SK-N-SH treated with all-trans-retinoic acid at 6 μM for 48 hours (cell line): ENCODE measurements around the gene SLC39A1.

Experiments
- CSRNP3 ChIP-seq: fragments of 250-450 bp; sonication (Bioruptor Pico); IDR thresholded peaks from 2 replicates; pipeline ENCODE4 v1.5.1; 2021; ENCODE audit warnings: mild to moderate bottlenecking, moderate library complexity
- PATZ1 ChIP-seq: fragments of 250-450 bp; sonication (Bioruptor Pico); IDR thresholded peaks from 2 replicates; pipeline ENCODE4 v1.8.0; 2020; ENCODE audit warnings: mild to moderate bottlenecking, moderate library complexity, borderline replicate concordance
- RARB ChIP-seq: fragments of 250-450 bp; sonication (Bioruptor Pico); IDR thresholded peaks from 2 replicates; pipeline ENCODE4 v1.8.0; 2021; ENCODE audit warnings: mild to moderate bottlenecking, moderate library complexity
- TOX ChIP-seq: fragments of 250-450 bp; sonication (Bioruptor Pico); IDR thresholded peaks from 2 replicates; pipeline ENCODE4 v1.8.0; 2021; ENCODE audit warnings: mild to moderate bottlenecking, moderate library complexity, borderline replicate concordance
- ZFP30 ChIP-seq: fragments of 450-650 bp; formaldehyde crosslinking; IDR thresholded peaks from 2 replicates; pipeline ENCODE4 v1.5.0; 2022; ENCODE audit warnings: mild to moderate bottlenecking, moderate library complexity
- ZNF70 ChIP-seq: fragments of 450-650 bp; formaldehyde crosslinking; IDR thresholded peaks from 2 replicates; pipeline ENCODE4 v1.5.0; 2020; ENCODE audit warnings: mild to moderate bottlenecking, moderate library complexity
- ZNF8 ChIP-seq: fragments of 450-650 bp; formaldehyde crosslinking; IDR thresholded peaks from 2 replicates; pipeline ENCODE4 v1.5.0; 2020; ENCODE audit warnings: mild to moderate bottlenecking, moderate library complexity

GRCh38 chr1:153987621-153988020, 24.3 kb upstream of the SLC39A1 start:
- TF ChIP-seq CSRNP3 (CRISPR knock-in tag) (no peak), ZNF8 (no peak), RARB (CRISPR knock-in tag) (no peak), ZFP30 (CRISPR knock-in tag) (no peak), ZNF70 (CRISPR knock-in tag) (no peak), PATZ1 (CRISPR knock-in tag) (no peak), TOX (no peak)
